NCI-H510A treated with DMSO at 0.1 percent for 48 hours (cell line): ENCODE results near the gene RBM7.

Experiments used
- DNase-seq: peaks from one replicate; lab custom pipeline; 2025; lab: John Stamatoyannopoulos, UW

Gene RBM7, protein sequence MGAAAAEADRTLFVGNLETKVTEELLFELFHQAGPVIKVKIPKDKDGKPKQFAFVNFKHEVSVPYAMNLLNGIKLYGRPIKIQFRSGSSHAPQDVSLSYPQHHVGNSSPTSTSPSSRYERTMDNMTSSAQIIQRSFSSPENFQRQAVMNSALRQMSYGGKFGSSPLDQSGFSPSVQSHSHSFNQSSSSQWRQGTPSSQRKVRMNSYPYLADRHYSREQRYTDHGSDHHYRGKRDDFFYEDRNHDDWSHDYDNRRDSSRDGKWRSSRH

DNA sequence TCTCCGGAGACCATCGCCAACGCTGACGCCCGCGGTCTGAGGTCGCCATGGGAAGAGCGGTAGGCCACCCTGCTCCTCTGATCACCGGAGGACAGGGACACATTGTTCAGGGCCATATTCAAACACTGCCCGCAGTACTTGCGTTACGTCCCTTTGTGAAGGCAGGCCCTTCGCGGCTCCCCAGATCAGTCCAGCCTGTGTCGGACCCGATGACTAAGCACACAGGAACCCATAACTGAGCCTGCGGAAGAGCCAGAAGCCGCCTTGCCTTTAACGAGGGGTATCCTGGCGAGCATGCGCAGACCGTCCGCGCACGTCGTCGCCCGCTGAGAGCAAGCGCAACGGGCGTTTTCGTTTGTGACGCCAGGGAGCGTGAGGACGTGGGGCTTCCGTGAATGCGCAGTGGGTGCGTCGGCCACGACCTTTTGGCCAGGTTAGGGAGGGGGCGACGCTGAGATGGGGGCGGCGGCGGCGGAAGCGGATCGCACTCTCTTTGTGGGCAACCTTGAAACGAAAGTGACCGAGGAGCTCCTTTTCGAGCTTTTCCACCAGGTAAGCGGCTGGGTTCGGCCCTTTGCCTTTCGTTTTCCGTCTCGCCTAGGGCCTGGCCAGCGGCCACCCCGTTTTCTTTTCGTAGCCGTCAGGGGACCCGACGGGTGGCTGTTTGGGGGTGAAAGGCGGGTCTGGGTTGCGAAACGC is at the start of gene RBM7, which contains the start of gene C11orf71:
Gene RBM7, plus strand, starts transcription at position 451 of the 699 bp plus-strand sequence. Its CDS starts 6 bp downstream, at position 457.
Gene C11orf71, minus strand, starts transcription at position 296 of the 699 bp plus-strand sequence. Its CDS starts 180 bp downstream, at position 116.
- DNase-seq: peak; percentile 93

DNA sequence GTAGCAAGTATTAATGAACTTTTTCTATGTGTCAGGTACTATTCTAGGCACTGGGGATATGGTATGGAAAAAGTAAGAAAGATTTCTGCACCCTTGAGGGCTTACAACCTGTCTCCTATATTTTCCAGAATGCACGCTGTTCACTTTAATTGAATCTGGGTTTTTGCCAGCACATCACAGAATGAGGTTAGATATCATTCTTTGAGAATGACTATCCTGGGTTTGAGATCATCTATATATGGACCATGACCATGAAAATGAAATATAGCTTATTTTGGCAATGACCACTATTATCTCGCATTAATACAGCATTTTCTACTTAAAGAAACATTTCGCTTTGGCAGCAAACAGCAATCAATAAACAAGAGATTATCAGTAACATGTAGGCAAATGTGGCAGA is 47.0 kb upstream of the RBM7 start:
- DNase-seq: no peak

DNA sequence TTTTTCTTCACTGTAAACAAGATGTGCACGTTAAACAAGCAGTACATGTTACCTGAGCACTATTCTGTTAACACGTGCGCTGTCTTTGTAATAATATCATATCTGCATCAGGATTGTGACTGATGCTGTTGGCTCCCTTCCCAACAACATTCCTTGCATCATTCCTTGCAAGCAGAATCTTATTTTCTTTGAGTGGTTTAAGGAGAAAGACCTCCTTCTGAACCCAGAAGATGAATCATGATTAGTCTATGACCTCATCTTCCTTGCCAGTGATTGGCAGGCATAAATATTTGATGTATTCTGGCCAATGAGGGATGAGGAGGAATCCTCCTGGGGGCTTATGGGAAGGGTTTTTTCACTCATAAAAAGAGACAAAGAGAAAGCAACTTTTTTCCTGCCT is 46.4 kb upstream of the RBM7 start:
- no peak for DNase-seq

DNA sequence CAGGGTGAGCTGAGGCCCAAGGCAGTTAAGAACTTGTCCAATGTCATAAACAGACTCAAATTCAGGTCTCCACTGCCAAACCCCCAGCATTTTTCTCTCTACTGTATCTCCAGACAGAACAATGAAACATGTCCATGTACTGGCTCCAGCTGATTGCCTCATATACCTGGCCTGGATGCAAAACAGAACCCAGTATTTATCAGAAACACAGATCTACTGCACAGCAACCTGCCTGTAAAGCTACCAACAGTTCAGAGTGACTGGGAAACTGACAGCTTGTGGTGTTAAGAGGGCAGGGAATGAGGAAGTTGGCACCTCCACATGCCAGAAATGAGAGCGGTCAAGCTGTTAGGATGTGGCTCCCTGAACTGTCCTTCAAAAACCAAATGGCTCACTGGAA is 41.8 kb upstream of the RBM7 start:
- no peak for DNase-seq

DNA sequence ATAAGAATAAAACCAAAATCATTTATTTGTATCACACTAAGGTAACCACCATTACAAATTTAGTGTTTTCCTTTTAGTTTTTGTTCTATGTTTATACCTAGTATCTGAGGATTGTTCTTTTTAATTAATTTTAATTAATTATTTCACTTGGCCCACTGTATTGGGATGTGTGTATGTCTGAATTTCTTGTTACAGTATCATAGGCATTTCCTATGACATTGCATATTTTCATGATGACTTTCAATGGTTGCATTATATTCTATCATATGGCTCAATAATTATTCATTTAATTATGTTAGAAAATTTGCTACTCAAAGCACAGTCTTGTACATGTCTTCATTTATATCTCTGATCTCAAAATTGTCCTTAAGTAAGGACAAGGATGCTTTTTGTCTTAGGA is 41.1 kb upstream of the RBM7 start:
- DNase-seq: no peak

DNA sequence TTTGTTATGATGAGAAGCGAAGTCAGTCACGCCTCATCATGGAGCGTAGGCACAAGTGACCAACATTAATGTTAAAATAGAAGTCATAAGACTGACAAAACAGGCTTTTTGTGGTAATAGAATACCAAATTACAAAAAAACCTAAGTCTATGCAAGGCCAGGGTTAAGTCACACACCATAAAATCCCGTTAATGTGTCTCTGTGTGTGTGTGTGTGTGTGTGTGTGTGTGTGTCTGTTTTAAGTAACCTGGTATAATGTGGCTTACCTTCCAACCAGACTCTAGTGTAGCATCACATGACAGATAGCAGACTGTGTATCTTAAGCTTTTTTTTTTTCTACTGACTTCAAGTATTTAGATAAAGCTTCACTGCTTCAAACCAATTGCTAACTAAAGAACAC is 38.1 kb upstream of the RBM7 start:
- DNase-seq: no peak

DNA sequence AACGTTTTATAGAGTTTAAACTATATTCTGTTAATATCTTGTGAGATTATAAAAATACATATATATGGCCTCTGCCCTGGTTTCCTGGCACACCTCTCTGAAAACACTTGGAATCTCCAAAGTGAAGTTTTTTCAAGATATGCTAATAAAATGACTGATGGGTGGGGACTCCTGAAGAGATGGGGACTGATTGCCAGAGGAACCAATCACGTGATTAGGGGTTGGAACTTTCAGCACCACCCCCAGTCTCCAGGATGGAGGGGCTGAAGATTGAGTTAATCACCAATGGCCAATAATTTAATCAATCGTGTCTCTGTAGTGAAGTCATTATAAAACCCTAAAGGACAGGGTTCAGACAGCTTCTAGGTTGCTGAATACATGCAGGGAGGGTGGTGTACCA is 37.5 kb upstream of the RBM7 start:
- DNase-seq: no peak

DNA sequence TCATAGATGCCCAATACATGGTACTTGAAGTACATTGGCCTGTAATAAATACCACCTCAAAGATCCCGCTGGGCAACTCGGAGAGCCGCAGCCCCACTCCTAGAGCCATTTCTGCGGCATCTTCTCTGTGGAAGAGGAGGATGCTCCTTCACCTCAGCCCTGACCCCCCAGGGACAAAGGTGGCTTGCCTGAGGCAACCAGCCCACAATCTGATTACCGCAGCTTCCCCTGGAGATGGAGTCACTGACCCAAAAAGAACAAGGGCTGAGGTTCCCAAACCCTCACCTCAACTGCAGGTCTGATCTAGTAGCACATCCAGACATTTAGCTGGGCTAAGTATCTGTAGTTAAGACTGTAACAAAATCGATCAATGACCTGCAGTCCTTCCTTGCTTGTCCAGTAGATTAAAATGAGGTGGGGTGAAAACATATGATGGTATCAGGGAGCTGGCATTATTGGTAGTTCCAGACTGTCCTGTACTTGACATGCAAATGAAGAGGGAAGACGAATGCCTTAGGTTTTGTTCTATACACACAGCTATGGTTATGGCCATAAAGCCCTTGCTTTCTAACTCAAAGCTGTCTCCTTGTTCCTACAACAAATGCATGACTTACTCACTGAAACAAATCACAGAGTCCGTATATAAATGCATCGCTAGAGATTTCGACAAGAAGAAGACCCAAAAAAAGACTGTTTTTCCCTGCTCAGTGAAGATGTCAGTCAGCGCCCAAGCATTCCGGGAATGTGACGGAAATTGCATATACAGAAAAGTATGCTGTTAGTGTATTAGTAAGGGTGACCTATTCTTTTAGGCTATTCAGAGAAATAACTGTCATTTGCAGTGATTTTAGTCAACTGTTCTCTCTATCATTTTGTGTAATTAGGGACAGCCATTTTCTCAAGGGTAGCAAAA is 33.9 kb upstream of the RBM7 start:
- no peak for DNase-seq

DNA sequence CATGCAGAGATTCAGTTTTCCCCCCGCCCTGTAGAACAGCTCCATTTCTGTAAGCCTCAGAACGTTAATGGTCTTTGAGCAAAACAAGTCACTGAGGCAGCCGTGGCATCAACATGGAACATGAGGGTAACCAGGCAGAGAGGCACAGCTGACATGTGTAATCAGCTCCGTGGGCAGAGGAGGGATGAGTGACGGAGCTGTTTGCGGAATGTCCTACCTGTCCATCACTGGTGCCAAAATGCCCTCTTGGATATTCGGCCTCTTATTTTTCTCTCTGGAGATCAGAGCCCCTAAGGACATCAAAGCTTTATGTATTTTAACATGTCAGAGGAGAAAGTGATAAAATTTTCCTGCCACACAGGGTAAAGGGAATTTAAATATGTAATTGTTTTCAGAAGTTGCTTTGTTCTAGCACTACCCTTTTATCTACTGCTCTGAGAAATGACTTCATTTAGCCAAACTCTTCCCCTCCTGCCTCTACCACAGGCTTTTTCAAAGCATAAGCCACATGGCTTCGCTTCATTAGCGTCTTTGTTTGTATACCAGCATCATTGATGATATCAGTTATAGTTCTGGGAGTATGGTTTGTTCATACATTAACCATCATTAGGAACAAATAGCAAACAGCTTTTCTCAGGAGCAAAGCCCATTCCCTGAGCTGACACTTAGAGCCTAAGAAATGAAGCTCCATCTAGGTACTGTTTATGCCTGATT is 33.1 kb upstream of the RBM7 start:
- DNase-seq: no peak

DNA sequence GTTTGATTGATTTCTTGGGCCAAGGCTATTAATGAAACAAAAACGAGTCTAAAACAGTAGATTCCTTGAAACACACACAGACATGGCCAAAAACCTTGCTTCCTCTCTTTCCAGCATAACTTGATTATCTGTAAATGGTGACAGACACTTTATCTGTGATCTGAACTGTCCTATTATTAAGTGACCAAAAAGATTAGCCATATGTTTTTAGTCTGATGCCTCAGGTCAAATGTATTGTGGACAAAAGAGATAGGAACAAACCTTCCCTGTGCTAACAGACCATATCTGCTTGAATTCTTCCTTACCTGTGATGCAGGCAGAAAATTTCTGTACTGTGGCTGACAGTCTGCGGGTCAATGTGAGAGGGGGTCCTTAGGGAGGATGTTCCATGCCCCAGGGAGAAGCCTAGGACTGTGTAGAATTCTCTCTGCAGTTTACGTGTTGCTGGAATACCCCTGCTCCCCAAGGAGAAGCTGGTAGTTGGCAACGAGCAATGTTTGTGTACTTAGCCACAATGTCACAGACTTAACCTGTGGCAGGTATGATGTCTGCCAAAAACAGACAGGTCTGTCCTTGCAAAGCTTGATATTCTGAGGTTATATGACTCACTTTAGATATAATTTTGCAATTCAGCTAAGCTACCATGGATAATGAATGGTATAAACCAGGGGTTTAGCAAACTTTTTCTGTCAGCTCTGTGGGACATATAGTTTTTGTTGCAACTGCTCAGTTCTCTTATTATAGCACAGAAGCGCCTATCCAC is 31.4 kb upstream of the RBM7 start:
- DNase-seq: no peak

DNA sequence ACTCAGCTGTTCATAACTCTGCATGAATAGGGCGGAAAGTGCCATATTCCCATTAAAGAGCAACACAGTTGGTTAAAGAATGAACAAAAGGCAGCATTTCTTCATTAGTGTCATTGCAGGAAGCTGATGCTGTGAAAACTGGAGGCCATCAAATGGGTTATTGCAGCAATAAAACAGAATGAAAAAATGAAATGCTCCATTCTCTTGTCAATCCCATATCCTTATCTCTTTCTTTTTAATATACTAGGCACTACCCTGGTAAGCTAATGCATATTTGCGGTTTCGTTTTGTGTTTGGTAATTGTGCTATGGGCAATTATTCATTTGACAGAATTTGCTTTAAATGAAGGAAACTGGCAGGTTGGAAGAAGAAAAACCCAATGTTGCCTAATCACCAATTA is 25.4 kb upstream of the RBM7 start:
- no peak for DNase-seq

DNA sequence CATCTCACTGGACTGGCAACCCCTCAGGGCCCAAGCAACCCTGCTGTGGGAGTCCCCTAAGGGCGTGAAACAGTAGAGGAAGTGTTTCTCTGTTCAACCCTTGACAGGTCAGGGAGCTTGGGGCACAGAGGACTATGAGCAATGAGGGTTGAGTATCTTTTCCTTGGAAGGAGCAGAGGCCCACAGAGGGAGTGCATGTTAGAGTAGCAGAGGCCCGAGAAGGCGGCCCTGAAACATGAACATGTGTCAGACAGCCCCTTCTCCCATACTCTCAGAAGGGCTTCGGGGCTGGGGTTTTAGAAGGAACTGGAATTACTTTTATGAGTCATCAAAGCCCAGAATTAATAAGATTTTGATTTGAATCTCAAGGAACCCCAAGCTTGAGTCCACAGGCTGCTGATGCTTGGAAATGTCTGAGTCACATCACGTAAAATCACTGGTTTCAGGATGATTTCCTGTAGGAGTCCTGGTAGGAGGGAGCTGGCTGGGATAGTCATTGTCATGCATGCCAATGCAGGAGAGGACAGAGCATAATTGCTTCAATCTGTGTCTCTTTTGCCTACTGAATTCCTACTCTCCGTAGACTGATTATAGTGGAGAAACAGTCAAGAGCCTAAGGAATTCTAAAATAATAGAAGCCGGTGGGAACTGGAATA is 22.7 kb upstream of the RBM7 start:
- no peak for DNase-seq

DNA sequence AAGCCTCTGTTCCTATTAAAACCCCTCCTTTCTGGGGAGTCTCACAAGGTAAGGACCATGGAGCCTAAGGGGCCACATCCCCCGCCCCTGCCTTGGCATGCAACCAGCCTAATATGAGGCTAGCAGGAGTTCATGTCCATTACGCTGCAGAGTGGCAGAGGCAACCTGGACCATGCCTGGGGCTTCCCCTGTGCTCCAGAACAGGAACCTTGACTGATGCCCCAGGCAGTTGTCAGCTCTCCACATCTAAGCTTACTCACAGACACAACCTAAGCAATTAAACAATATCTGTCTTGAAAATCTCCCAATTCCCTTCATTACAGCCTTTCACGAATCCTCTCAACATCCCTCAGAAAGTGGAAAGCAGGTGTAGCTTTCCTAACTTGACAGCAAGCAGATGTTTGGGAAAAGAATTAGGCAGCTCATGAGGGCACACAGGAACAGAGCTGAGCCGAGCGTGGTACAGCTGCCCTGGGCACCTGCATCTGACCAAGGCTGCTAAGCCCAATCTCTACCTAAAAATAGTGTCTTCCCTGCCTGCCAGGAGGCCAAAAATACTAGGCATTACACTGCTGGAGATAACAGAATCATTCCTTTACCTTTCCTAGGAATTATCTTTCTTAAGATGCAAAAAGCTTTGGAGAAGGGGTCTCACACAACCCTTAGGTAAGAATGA is 20.9 kb upstream of the RBM7 start:
- DNase-seq: no peak

DNA sequence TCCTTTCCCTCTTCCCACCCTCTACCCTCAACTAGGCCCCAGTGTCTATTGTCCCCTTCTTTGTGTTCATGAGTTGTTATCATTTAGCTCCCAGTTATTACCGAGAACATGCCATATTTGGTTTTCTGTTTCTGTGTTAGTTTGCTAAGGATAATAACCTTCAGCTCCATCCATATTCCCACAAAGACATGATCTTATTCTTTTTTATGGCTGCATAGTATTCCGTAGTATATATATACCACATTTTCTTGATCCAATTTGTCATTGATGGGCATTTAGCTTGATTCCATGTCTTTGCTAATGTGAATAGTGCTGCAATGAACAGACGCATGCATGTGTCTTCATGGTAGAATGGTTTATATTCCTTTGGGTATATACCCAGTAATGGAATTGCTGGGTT is 18.0 kb upstream of the RBM7 start:
- no peak for DNase-seq

DNA sequence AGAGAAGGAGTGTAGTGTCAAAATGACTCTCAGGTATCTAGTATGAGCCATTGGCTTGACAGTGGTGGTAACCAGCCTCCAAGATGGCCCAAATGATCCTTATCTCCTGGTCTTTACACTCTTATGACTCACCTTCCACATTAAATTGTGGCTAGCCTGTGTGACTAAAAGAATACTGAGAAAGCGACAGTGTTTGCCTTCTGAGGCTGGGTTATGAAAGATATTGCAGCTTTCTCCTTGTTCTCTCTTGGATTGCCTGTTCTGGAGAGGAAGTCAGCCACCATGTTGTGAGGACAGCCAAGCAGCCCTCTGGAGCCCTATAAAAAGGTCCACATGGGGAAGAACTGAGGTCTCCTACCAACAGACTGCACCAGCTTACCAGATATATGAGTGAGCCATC is 16.0 kb upstream of the RBM7 start:
- no peak for DNase-seq

DNA sequence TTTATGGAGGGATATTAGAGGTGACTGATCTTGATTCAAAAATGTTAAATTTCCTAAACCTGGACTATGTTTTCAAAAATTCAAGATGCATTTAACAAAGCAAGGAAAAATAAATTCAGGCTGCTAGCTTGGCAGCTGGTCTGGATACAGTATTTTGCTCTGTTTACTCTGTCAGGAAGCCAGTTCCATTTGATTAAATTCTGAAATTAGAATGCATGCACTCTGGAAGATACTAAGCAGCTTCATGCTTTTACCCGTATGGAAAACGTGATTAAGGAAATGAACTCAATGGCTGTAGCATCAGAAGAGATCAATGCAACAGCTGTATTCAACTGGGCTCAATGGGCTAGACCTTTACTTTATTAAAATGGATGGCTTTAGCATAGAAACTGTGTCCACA is 14.3 kb upstream of the RBM7 start:
- no peak for DNase-seq

DNA sequence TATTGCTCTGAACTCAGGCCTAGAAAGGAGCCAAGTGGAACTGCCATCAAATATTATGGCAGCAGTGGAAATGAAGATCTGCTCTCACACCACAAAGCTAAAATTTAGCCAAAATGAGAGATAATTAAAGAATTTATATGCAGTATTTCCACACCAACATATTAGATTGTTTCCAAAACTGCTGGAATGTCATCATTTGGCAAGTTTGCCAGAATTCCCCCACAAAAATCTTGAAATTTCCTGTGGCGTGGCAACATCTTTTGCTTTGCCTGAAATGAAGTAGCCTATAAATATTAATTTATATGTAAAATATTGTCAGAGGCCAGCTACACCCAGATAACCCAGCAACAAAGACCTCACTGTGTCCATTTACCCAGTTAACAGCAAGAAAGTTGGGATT is 13.9 kb upstream of the RBM7 start:
- no peak for DNase-seq

DNA sequence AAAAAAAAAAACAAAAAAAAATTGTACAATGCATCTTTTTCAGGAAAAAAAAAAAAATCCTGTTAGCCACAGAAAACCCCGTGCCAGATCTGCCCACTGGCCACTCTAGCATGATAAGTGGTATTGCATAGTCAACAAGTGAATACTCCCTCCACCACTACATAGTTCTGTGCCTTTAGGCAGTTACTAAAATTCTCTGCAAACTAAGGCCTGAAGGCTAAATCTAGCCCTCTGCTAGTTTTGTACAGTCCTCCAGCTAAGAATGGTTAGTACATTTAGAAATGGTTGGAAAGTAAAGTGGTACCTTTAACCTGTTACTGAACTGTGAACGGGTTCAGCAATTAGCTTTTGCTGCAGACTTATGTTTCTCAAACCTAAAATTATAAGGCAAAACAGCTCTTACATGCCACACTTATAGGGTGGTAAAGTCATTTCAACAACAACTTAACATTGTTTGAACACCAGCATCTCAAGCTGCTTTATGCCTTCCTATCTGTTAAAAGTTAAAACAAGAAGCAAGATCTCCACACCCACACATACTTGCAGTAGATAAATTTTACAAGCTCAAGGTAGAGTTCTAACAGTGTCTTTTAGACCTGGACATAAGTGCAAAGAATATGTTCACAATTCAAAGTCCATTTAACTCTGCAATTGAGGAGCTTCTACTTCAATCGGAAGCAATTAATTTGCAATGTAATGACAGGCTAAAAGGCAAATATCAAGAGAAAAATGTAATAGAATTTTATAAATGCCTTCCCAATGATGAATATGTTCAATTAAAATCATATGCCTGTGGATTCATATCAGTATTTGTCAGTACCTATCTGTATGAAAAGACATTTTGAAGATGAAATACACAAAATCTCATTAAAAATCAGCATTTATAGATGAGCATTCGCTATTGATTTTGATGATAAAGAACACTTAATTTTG is 7.5 kb upstream of the RBM7 start:
- DNase-seq: no peak

DNA sequence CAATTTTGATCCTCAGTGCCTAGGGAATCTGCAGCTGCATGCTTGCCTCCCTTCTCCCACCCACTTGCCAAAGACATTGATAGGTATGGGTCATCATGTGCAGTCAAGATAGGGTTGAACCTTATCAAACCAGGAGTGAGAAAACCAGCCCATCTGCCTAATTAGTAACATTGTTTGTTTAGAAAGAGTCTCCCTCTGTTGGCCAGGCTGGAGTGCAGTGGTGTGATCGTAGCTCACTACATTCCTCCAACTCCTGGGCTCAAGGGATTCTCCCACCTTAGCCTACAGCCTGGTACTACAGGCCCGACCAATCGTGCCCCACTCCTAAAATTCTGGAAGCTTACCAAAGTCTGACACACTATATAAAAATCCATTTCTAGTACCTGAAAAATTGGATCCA is 4.7 kb upstream of the RBM7 start:
- no peak for DNase-seq
